22Rv1 (cell line): ENCODE measurements around the gene TRERF1.

ENCODE experiments used
- H3K27ac ChIP-seq: fragments of 450-650 bp; 2 replicates; pipeline ENCODE4 v1.5.1; 2017
- ZFX ChIP-seq: fragments of 450-650 bp; IDR thresholded peaks from 2 replicates; pipeline ENCODE4 v1.6.1; 2017; ENCODE audit warnings: antibody characterized with exemption, borderline replicate concordance
- TF ChIP-seq, protein P1 (sequence below): fragments of 450-650 bp; IDR thresholded peaks from 2 replicates; pipeline ENCODE4 v1.5.1; 2017; ENCODE audit warnings: mild to moderate bottlenecking

TRERF1 gene

DNA sequence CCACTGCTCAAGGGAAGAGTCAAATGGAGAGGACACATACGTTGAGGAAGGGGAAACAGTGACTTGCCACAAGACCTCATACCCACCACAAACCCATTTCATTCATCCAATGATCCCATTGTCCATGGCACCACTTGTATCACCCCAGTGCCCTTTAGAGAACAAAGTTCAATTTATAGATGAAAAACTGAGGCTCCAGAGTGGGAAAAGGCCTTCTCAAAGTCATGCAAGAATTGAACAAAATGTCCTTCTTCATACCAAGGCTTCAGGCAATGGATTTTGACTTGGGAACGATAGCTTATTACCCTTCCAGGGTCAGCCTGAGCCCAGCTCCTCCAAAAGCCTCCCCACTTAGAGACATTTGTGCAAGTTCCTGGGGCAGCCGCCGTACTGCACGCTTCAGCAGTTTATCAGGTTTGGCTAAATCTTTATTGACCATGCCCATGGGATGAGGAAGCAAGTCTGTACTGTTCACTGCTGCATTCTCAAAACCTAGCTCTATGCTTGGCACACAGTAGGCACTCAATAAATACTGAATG is 186.8 kb downstream of the TRERF1 start:
- no peak overlapping the region for H3K27ac ChIP-seq
- TF ChIP-seq, protein P1, sequence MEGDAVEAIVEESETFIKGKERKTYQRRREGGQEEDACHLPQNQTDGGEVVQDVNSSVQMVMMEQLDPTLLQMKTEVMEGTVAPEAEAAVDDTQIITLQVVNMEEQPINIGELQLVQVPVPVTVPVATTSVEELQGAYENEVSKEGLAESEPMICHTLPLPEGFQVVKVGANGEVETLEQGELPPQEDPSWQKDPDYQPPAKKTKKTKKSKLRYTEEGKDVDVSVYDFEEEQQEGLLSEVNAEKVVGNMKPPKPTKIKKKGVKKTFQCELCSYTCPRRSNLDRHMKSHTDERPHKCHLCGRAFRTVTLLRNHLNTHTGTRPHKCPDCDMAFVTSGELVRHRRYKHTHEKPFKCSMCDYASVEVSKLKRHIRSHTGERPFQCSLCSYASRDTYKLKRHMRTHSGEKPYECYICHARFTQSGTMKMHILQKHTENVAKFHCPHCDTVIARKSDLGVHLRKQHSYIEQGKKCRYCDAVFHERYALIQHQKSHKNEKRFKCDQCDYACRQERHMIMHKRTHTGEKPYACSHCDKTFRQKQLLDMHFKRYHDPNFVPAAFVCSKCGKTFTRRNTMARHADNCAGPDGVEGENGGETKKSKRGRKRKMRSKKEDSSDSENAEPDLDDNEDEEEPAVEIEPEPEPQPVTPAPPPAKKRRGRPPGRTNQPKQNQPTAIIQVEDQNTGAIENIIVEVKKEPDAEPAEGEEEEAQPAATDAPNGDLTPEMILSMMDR: no peak
- no peak for TF ChIP-seq ZFX

DNA sequence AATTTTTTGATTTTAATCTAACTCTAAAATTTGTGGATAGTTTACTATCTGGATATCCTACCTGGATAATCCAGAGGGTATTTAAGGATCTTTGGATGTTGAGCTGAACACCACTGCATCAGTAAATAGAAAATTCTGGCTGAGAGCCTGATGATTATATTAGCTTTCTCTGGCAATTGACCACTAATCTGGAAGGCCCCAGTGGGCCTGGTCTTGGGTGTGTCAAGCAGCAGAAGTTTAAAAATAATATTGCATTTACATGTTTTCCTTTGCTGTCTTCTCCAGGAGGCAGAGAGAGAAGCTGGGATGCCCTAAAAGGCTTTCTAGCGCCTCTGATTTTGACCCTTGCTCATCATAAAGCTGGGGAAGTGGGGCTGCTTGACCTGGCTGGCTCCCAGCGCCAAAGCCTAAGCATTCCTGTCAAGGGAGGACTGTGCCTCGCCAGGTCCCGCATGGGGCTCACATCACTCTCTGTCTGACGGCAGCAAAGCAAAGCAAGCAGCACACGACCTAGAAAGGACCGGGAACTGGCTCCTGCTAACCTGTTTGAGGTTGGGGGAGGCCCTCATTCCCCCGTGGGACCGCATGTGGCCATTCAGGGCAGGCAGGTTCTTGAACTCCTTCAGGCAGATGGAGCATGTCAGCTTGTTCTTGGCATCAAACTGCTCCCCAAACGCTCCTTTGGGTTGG is 187.4 kb downstream of the TRERF1 start:
- TF ChIP-seq, protein P1: no peak
- no peak for TF ChIP-seq ZFX
- H3K27ac ChIP-seq: no peak overlapping the region

DNA sequence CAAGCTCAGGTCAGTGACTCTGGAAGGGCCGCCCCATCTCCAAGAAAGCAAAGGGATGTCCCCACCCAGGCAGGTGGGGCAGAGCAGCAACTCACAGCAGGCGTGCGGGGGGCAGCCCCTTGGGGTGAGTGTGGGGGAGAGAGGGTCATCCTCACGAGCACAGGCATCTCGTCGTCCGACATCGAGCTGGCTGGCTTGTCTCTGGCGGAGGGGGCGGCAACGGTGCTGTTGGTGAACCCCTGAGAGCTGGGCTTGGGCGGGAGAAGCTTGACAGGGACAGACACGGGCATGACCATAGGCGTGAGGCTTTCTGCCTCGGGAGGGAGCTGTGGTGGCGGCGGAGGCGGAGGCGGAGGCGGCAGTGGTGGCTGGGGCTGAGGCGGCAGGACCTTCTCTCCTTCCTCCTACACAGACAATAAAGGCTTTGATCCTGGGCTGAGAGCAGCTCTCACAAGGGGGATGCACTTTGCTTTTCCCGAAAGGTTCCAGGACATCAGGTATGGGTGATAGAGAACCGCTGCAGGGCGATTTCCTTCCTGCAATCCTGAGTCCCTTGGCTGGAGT is 188.5 kb downstream of the TRERF1 start:
- H3K27ac ChIP-seq: no peak overlapping the region
- no peak for TF ChIP-seq ZFX
- TF ChIP-seq, protein P1: no peak

DNA sequence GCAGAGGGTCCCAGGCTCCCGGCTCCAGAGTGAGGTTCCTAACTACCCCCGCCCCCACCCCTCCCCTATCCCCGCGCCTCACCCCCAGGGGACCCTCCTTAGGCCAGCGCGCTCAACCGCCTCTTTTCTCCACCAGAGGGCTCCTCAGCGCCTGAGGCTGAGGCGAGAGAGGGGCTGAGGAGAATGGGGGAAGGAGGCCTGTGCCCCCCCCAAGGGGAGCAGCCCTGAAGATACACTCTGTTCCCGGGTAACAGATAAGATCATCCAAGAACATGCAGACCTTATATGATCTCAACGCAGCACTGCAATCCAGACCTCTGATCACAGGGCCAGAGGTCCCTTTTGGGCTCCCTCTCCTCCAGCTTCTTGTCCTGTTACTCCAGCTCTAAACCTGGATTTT is 190.8 kb downstream of the TRERF1 start:
- no peak overlapping the region for H3K27ac ChIP-seq
- no peak for TF ChIP-seq ZFX
- TF ChIP-seq, protein P1: peak; percentile 61

DNA sequence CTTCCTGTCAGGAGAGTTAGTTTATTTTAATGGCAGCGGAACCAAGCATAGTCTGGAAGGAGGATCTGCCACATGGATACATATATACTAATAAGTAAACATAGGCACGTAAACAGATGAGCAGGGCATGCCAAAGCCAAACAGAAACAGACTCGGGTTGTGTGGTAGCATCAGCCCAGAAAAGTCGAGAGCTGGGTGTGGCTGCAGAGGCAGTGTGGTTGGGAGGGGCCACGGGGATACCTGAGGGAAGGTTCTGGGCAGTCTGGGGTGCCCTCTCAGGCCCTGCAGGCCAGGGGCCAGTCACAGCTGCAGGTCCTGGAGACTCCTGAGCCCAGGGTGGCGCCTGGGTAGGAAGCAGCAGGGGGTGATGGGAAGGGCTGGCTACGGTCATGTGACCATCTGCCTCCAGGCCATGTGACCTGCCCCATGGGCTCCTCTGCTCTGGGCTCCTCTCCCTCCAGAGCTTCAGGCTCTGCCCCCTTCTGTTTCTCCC is 191.3 kb downstream of the TRERF1 start:
- no peak for TF ChIP-seq ZFX
- TF ChIP-seq, protein P1: no peak
- no peak overlapping the region for H3K27ac ChIP-seq

DNA sequence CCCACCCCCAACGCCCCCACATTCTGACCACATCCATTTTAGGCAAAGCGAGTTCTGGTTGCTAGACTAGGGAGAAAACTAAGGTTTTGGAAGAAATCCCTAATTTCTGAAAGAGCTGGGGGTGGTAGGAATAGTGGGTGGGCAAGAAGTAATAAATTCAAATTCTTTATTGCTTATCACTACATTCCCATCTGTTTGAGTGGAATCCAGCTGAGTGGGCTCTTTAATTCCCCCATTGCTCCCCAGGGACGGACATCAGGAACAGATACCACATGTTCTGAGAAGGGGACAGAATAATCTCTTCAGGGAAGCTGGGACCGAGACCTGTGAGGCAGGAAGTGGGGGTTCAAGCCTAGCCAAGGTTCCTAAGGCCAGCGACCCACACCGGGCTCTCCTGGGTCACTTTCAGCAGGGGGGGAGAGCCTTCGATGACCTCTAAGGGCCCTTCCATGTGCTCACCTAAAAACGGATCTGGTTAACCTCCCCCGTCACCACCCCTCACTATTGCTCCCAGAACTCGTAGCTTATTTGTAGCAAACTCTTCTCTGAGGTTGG is 191.8 kb downstream of the TRERF1 start:
- no peak overlapping the region for H3K27ac ChIP-seq
- TF ChIP-seq, protein P1: no peak

DNA sequence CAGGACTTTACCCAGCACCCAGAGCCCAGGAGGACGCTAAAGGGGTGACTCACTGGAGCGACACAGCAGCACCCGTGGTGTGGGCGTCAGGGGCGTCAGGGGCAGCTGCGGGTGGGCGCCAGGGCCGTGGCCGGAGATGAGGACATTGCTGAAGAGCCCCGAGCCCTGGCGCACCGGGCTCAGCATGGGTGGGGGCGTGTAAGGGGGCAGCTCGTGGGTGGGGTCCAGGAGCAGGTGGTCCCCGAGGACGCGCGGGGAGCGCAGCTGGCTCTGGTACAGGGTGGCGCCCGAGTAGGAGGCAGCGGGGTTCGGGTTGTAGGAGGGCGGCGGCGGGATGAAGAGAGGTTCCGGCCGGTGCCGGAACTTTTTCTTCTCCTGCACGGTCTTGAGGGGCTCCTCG is 192.4 kb downstream of the TRERF1 start:
- H3K27ac ChIP-seq: no peak overlapping the region
- TF ChIP-seq, protein P1: no peak
- no peak for TF ChIP-seq ZFX
